LNCAP (cell line): ENCODE measurements around the gene IQSEC3.
"Not testable (repeated sequence)": the region's sequence is repeated elsewhere in the genome, so short reads cannot be mapped to it uniquely, and the experiment has no call there.

Source experiments
- TF ChIP-seq, protein P1 (sequence below): fragments of 450-650 bp; IDR thresholded peaks from 2 replicates; pipeline ENCODE4 v1.5.1; 2017; ENCODE audit warnings: mild to moderate bottlenecking

IQSEC3 gene

DNA sequence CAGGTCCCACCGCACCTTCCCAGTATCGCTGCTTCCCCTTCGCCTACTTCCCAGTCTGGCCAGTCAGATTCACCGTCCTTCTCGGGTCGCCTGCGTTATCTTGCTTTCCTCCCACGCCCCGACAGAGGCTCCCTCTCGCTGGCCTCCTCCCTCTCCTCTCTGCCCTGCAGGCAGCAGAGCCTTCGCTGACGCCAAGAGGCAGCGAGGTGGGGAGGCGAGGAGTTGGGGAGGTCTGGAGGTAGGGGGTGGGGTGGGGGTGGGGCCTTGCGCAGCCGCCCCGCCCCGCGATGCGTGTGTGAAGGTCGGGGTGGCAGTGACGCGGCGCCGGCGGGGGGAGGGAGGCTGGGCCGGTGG, at the start of gene IQSEC3:
Gene IQSEC3 (plus strand): TSS at position 340 of the 354 bp plus-strand sequence. CDS start 116 bp downstream, outside the sequence.
- TF ChIP-seq, protein P1, sequence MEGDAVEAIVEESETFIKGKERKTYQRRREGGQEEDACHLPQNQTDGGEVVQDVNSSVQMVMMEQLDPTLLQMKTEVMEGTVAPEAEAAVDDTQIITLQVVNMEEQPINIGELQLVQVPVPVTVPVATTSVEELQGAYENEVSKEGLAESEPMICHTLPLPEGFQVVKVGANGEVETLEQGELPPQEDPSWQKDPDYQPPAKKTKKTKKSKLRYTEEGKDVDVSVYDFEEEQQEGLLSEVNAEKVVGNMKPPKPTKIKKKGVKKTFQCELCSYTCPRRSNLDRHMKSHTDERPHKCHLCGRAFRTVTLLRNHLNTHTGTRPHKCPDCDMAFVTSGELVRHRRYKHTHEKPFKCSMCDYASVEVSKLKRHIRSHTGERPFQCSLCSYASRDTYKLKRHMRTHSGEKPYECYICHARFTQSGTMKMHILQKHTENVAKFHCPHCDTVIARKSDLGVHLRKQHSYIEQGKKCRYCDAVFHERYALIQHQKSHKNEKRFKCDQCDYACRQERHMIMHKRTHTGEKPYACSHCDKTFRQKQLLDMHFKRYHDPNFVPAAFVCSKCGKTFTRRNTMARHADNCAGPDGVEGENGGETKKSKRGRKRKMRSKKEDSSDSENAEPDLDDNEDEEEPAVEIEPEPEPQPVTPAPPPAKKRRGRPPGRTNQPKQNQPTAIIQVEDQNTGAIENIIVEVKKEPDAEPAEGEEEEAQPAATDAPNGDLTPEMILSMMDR, result not testable (repeated sequence)

- TF ChIP-seq, protein P1, result no peak
Measured at GRCh38 chr12:20757-21156, 45.8 kb upstream of the IQSEC3 start.

DNA sequence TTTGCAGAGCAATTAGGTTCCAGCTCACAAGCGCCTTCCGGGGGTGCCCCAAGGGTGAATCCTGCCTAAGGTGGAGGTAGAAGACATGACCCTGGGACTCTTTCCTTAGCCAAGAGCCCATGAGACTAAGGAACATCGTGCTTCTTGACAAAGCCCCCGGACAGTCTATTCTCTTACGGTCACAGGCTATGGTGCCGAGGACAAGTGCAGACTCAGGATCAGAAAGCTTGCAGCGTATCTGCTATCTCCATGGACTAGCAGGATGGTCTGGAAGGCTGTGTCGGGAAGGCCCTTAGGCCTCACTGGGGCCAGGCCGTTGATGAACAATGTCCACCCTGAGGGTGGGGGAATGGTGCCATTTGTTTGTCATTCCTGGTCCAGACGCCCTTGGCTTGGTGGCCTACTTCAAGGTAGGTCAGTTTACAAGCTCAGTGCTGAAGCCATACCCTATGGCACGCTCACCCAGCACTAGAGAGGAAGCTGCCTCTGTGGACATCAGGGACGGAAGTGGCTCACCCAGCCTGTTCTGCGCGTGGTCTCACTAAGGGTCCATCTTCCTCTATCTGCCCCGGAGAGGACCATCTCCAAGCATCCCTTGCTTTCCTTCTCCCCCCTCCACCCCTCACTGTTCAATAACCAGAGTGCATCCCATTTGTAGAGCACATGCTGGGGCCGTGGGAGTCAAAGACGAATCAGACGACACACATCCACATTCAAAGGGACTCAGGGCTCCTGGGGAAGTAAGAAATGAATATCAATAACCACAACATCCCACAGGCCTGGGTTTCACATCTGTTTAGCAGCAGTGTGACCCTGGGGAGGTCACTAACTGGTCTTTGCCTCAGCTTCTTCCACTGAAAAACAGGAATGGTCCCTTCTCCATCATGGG, 45.0 kb upstream of the IQSEC3 start:
- TF ChIP-seq, protein P1, result no peak

GRCh38 chr12:22190-22529, 44.4 kb upstream of the IQSEC3 start:
- TF ChIP-seq, protein P1, result no peak

DNA sequence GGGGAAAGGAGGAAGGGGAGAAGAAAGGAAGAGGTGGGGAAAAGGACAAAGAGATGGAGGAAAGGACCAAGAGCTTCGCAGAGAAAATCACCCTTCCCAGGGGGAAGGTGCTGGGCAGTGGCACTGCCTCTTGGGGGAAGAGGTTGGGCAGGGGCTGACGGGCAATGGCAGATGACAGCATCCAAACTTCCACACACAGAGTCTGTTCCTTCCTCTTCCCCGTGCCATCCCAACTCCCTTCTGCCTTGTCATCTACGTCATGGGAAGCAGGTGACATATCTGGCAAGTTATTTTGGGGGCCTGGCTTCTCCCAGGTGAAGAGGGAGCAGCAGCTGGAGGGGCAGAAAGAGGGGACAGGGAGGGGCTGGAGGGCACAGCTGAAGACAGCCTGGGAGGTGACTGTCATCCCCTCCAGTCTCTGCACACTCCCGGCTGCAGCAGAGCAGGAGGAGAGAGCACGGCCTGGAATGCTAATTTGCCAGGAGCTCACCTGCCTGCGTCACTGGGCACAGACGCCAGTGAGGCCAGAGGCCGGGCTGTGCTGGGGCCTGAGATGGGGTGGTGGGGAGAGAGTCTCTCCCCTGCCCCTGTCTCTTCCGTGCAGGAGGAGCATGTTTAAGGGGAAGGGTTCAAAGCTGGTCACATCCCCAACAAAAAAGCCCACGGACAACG, 43.9 kb upstream of the IQSEC3 start:
- TF ChIP-seq, protein P1, result no peak

GRCh38 chr12:53735-54730, 12.5 kb upstream of the IQSEC3 start:
- TF ChIP-seq, protein P1, result no peak
